ENCODE measurements around the gene KRTAP19-3. TPM values are rescaled to one million over a fixed set of nuclear protein-coding genes. Genes with fewer than 3 reads are reported as not detected.

The KRTAP19-3 gene
- total RNA-seq, 4 donors from 2014 or later, result not detected

DNA sequence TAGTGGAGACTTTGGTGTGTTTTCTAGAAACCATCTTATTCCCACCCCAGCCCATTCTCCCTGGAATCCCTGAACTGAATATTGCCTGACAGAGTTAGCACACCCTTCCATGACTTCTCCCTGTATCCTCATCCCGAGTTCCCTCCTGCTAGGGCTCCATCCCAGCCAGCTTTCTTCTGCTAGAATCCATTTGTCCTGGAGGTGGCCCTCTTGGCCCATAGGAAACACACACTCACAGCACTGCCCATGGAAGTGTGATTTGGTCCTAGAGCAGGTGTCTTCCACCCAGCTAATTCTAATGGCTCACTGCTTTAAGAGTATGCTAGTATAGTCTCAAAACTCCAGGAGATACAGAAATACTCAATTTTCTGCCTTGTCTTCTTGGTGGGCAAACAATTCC is 47.6 kb downstream of the KRTAP19-3 start:
- WGBS, 2 donors, result 61 to 62% methylated on average over 1 of the region's 1 CpG
- no peak for TF ChIP-seq POLR2A (IDR thresholded peaks at IDR 0.05)
- TF ChIP-seq EP300 (IDR thresholded peaks at IDR 0.05), result no peak
- TF ChIP-seq, protein P1, sequence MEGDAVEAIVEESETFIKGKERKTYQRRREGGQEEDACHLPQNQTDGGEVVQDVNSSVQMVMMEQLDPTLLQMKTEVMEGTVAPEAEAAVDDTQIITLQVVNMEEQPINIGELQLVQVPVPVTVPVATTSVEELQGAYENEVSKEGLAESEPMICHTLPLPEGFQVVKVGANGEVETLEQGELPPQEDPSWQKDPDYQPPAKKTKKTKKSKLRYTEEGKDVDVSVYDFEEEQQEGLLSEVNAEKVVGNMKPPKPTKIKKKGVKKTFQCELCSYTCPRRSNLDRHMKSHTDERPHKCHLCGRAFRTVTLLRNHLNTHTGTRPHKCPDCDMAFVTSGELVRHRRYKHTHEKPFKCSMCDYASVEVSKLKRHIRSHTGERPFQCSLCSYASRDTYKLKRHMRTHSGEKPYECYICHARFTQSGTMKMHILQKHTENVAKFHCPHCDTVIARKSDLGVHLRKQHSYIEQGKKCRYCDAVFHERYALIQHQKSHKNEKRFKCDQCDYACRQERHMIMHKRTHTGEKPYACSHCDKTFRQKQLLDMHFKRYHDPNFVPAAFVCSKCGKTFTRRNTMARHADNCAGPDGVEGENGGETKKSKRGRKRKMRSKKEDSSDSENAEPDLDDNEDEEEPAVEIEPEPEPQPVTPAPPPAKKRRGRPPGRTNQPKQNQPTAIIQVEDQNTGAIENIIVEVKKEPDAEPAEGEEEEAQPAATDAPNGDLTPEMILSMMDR (IDR thresholded peaks at IDR 0.05), result no peak
- no peaks in the 10 kb centered on the region for H3K9me3 ChIP-seq

GRCh38 chr21:30443226-30443625 is 48.6 kb downstream of the KRTAP19-3 start:
- H3K36me3 ChIP-seq, result no peaks in the 10 kb centered on the region
- TF ChIP-seq, protein P1 (IDR thresholded peaks at IDR 0.05), result no peak
- TF ChIP-seq POLR2A (IDR thresholded peaks at IDR 0.05) (no peak), EP300 (IDR thresholded peaks at IDR 0.05) (no peak)
- no peaks in the 10 kb centered on the region for H3K27me3 ChIP-seq
- no peaks in the 10 kb centered on the region for H3K4me1 ChIP-seq
- H3K27ac ChIP-seq, result no peak overlapping the region
- no peak for DNase-seq (ENCODE audit: low spot score in 2 of 2)
- H3K9me3 ChIP-seq, result no peaks in the 10 kb centered on the region
- no peak overlapping the region for H3K4me3 ChIP-seq

More for the DNA sequence above, 47.6 kb downstream of the KRTAP19-3 start:
- Histone ChIP-seq H3K4me1 (no peaks in the 10 kb centered on the region), H3K27ac (no peak overlapping the region), H3K4me3 (no peak overlapping the region), H3K27me3 (no peaks in the 10 kb centered on the region), H3K36me3 (no peaks in the 10 kb centered on the region)
- no peak for DNase-seq (ENCODE audit: low spot score in 2 of 2)

Small RNAs within 50 kb of the gene (small RNA-seq; reads per million reads assigned to genes)
- gene AP000567.1 (not detected), gene KRTAP19-10P (not detected), gene KRTAP19-11P (not detected), gene KRTAP19-9P (not detected)

Other genes with a start within 250 kb of the KRTAP19-3 start
- gene KRTAP24-1, start 209.1 kb downstream of the KRTAP19-3 start, total RNA-seq, result not detected
- gene KRTAP25-1, start 202.5 kb downstream of the KRTAP19-3 start, total RNA-seq, result not detected
- gene KRTAP26-1, start 171.7 kb downstream of the KRTAP19-3 start, total RNA-seq, result not detected
- not detected for gene KRTAP27-1, start 154.3 kb downstream of the KRTAP19-3 start, total RNA-seq
- not detected for gene KRTAP23-1, start 143.4 kb downstream of the KRTAP19-3 start, total RNA-seq
- gene KRTAP13-2, start 119.7 kb downstream of the KRTAP19-3 start, total RNA-seq, result not detected
- not detected for gene KRTAP13-1, start 96.0 kb downstream of the KRTAP19-3 start, total RNA-seq
- not detected for gene KRTAP13-3, start 66.1 kb downstream of the KRTAP19-3 start, total RNA-seq
- gene KRTAP13-4, start 61.8 kb downstream of the KRTAP19-3 start, total RNA-seq, result not detected
- gene KRTAP15-1, start 51.7 kb downstream of the KRTAP19-3 start, total RNA-seq, result not detected
- gene KRTAP19-1, start 11.6 kb downstream of the KRTAP19-3 start, total RNA-seq, result not detected
- not detected for gene KRTAP19-2, start 4.6 kb downstream of the KRTAP19-3 start, total RNA-seq
- not detected for gene KRTAP19-4, start 5.2 kb upstream of the KRTAP19-3 start, total RNA-seq
- gene KRTAP19-5, start 10.1 kb upstream of the KRTAP19-3 start, total RNA-seq, result not detected
- not detected for gene KRTAP19-6, start 49.9 kb upstream of the KRTAP19-3 start, total RNA-seq
- not detected for gene KRTAP19-7, start 69.3 kb upstream of the KRTAP19-3 start, total RNA-seq
- not detected for gene KRTAP22-2, start 98.4 kb upstream of the KRTAP19-3 start, total RNA-seq
- gene KRTAP6-3, start 100.4 kb upstream of the KRTAP19-3 start, total RNA-seq, result not detected
- not detected for gene KRTAP6-2, start 106.9 kb upstream of the KRTAP19-3 start, total RNA-seq
- not detected for gene KRTAP22-1, start 109.1 kb upstream of the KRTAP19-3 start, total RNA-seq
- not detected for gene KRTAP6-1, start 121.9 kb upstream of the KRTAP19-3 start, total RNA-seq
- gene KRTAP20-1, start 124.4 kb upstream of the KRTAP19-3 start, total RNA-seq, result not detected
- not detected for gene KRTAP20-4, start 128.6 kb upstream of the KRTAP19-3 start, total RNA-seq
- gene KRTAP20-2, start 143.2 kb upstream of the KRTAP19-3 start, total RNA-seq, result not detected
- not detected for gene KRTAP20-3, start 150.9 kb upstream of the KRTAP19-3 start, total RNA-seq
- gene KRTAP21-3, start 226.8 kb upstream of the KRTAP19-3 start, total RNA-seq, result not detected